IMR-90 (cell line): Measurements from ENCODE around the gene LDLRAD3. TPM values are rescaled to one million over a fixed set of nuclear protein-coding genes. Genes with fewer than 3 reads are reported as not detected.

Source experiments
- ATAC-seq: fragments of 200-7000 bp; cut with Tn5 transposase; 2 replicates; pipeline ENCODE4 v1.9.1; 2020; ENCODE audit warnings: low read depth, mild to moderate bottlenecking, moderate library complexity
- BruUV-seq: library from RNA; stranded (reverse); fragments of 400-500 nt; replicated peaks from 2 replicates; lab custom pipeline; 2021; lab: Mats Ljungman, UMichigan
- CTCF ChIA-PET: fragments of 300-600 bp; formaldehyde crosslinking; extraction: SDS; loops from one replicate; lab custom pipeline; 2021; ENCODE audit warnings: antibody characterized with exemption; lab: Yijun Ruan, JAX
- POLR2A ChIA-PET: fragments of 300-600 bp; sonication (Branson Sonifier 250); formaldehyde crosslinking; loops from one replicate; lab custom pipeline; 2022; ENCODE audit warnings: antibody characterized with exemption; ENCODE audit not compliant: unreplicated experiment; lab: Charles Lee
- DNase-seq: peaks from one replicate; pipeline ENCODE4 v3.0.0; 2013
- H2AFZ ChIP-seq: replicated peaks from 2 replicates; pipeline ENCODE3; 2013; ENCODE audit warnings: low read length, mild to moderate bottlenecking; ENCODE audit not compliant: poor library complexity
- H2AK5ac ChIP-seq: 2 replicates; pipeline ENCODE4 v1.6.1; 2013; ENCODE audit warnings: low read depth, low read length, inconsistent platforms
- H2AK9ac ChIP-seq: replicated peaks from 2 replicates; pipeline ENCODE3; 2013; ENCODE audit warnings: mild to moderate bottlenecking, low read depth, low read length, moderate library complexity; ENCODE audit not compliant: poor library complexity
- H2BK120ac ChIP-seq: 2 replicates; pipeline ENCODE4 v1.6.1; 2013; ENCODE audit warnings: low read depth, low read length, inconsistent platforms
- H2BK15ac ChIP-seq: 3 replicates; pipeline ENCODE4 v1.6.1; 2013; ENCODE audit warnings: low read depth, low read length, inconsistent platforms
- H2BK20ac ChIP-seq: 2 replicates; pipeline ENCODE4 v1.6.1; 2013; ENCODE audit warnings: low read depth, mild to moderate bottlenecking, inconsistent platforms, low read length, moderate library complexity
- H2BK5ac ChIP-seq: 2 replicates; pipeline ENCODE4 v1.6.1; 2013; ENCODE audit warnings: mild to moderate bottlenecking, low read depth, low read length, inconsistent platforms; ENCODE audit not compliant: poor library complexity, severe bottlenecking
- H3K14ac ChIP-seq: replicated peaks from 2 replicates; pipeline ENCODE4 v1.6.1; 2013; ENCODE audit warnings: low read depth, low read length, inconsistent platforms
- H3K18ac ChIP-seq: 2 replicates; pipeline ENCODE4 v1.6.1; 2013; ENCODE audit warnings: low read depth, low read length, control low read depth
- H3K23ac ChIP-seq: 2 replicates; pipeline ENCODE4 v1.6.1; 2013; ENCODE audit warnings: low read depth, low read length, inconsistent platforms
- H3K27ac ChIP-seq: 2 replicates; pipeline ENCODE4 v1.5.1; 2013; ENCODE audit warnings: mild to moderate bottlenecking, control low read depth, low read length; ENCODE audit not compliant: insufficient read depth
- H3K27me3 ChIP-seq: 2 replicates; pipeline ENCODE4 v1.6.1; 2013; ENCODE audit warnings: low read length; ENCODE audit not compliant: control insufficient read depth, insufficient read depth
- H3K36me3 ChIP-seq: 2 replicates; pipeline ENCODE4 v1.6.1; 2013; ENCODE audit warnings: low read length, mixed read lengths; ENCODE audit not compliant: control insufficient read depth, insufficient read depth
- H3K4ac ChIP-seq: 2 replicates; pipeline ENCODE4 v1.6.1; 2013; ENCODE audit warnings: low read depth, low read length, inconsistent platforms
- H3K4me1 ChIP-seq: 2 replicates; pipeline ENCODE4 v1.6.1; 2013; ENCODE audit warnings: low read length, mixed read lengths; ENCODE audit not compliant: control insufficient read depth, insufficient read depth
- H3K4me2 ChIP-seq: 2 replicates; pipeline ENCODE4 v1.6.1; 2013; ENCODE audit warnings: low read depth, mild to moderate bottlenecking, control low read depth, low read length, moderate library complexity
- H3K4me3 ChIP-seq: 2 replicates; pipeline ENCODE4 v1.5.1; 2013; ENCODE audit warnings: low read depth, mild to moderate bottlenecking, control low read depth, low read length, moderate library complexity; ENCODE audit not compliant: insufficient read depth
- H3K56ac ChIP-seq: 2 replicates; pipeline ENCODE4 v1.6.1; 2013; ENCODE audit warnings: low read length, inconsistent platforms; ENCODE audit not compliant: insufficient read depth; ENCODE audit errors: extremely low read depth
- H3K79me1 ChIP-seq, 2 experiments: 2 replicates each; pipeline ENCODE4 v1.6.1; 2013; ENCODE audit warnings: low read length in 2 of 2, inconsistent platforms in 1 of 2, low read depth in 1 of 2
- H3K9ac ChIP-seq: 2 replicates; pipeline ENCODE4 v1.6.1; 2013; ENCODE audit warnings: low read depth, low read length, control low read depth
- H3K9me1 ChIP-seq: 2 replicates; pipeline ENCODE4 v1.6.1; 2013; ENCODE audit warnings: low read length, inconsistent platforms; ENCODE audit not compliant: insufficient read depth
- H3K9me3 ChIP-seq: 2 replicates; pipeline ENCODE4 v1.6.1; 2013; ENCODE audit warnings: low read length; ENCODE audit not compliant: control insufficient read depth, insufficient read depth
- H4K20me1 ChIP-seq: 2 replicates; pipeline ENCODE4 v1.6.1; 2013; ENCODE audit warnings: low read length, inconsistent platforms; ENCODE audit not compliant: insufficient read depth
- H4K5ac ChIP-seq: 2 replicates; pipeline ENCODE4 v1.6.1; 2013; ENCODE audit warnings: mild to moderate bottlenecking, low read depth, low read length, control low read depth
- H4K8ac ChIP-seq, 2 experiments: 2 replicates each; pipeline ENCODE4 v1.6.1; 2013; ENCODE audit warnings: low read depth in 2 of 2, low read length in 2 of 2, control low read depth in 1 of 2, inconsistent platforms in 1 of 2
- H4K91ac ChIP-seq: 2 replicates; pipeline ENCODE4 v1.6.1; 2013; ENCODE audit warnings: low read depth, low read length, inconsistent platforms; ENCODE audit not compliant: insufficient read depth
- BHLHE40 ChIP-seq: fragments of 150-350 bp; IDR thresholded peaks from 2 replicates; pipeline ENCODE4 v1.6.1; 2016; ENCODE audit warnings: mild to moderate bottlenecking, low read depth, low read length
- MAFK ChIP-seq: IDR thresholded peaks from 2 replicates; pipeline ENCODE4 v1.6.1; 2012; ENCODE audit warnings: low read depth, low read length, improper control_type of control experiment
- MAZ ChIP-seq: IDR thresholded peaks from 2 replicates; pipeline ENCODE4 v1.6.1; 2012; ENCODE audit warnings: low read depth, mild to moderate bottlenecking, low read length, improper control_type of control experiment, moderate library complexity, borderline replicate concordance
- NFE2L2 ChIP-seq: fragments of 150-350 bp; IDR thresholded peaks from 2 replicates; pipeline ENCODE4 v1.6.1; 2016; ENCODE audit warnings: low read depth, mild to moderate bottlenecking, low read length
- RAD21 ChIP-seq: IDR thresholded peaks from 2 replicates; pipeline ENCODE4 v1.6.1; 2012; ENCODE audit warnings: low read length, improper control_type of control experiment
- WGBS, 2 experiments: methylation state at CpG; one replicate each; pipeline versions ENCODE4 v1.1.5 to v1.1.7; 2013; ENCODE audit warnings: missing lambda C conversion rate in 2 of 2; ENCODE audit not compliant: insufficient read length in 1 of 2; ENCODE audit errors: extremely low coverage in 2 of 2; 5-methylcytosine and 5-hydroxymethylcytosine counted together
- dilution Hi-C: fragments of 300-500 bp; cut with HindIII; formaldehyde crosslinking; loops from one replicate; pipeline ENCODE4 v1.14.3; 2018; ENCODE audit warnings: low sequenced_read_pairs; ENCODE audit not compliant: unreplicated experiment
- in situ Hi-C: fragments of 300-500 bp; cut with MboI; formaldehyde crosslinking; loops from 3 replicates; pipeline ENCODE4 v1.14.3; 2019; ENCODE audit warnings: low sequenced_read_pairs, inconsistent platforms, mixed read lengths
- intact Hi-C: fragments of 100-400 bp; cut with micrococcal nuclease; formaldehyde crosslinking; loops from 2 replicates; pipeline ENCODE4 v1.10.0; 2022
- polyA plus RNA-seq, 3 experiments: library from polyadenylated mRNA; depleted of rRNA; stranded (reverse); fragments of >200 nt; gene quantifications; 2 replicates each; pipeline ENCODE4 v1.2.3, GENCODE V29; 2012; ENCODE audit warnings: low replicate concordance in 1 of 3
- total RNA-seq: library from RNA; depleted of rRNA; stranded (reverse); fragments of >200 nt; gene quantifications from 2 replicates; pipeline ENCODE4 v1.2.3, GENCODE V29; 2012

Gene LDLRAD3
- total and polyA plus RNA-seq, 2 of the 4 experiments (the other 2 are of a cell fraction), result 2.7 to 6.4 TPM

DNA sequence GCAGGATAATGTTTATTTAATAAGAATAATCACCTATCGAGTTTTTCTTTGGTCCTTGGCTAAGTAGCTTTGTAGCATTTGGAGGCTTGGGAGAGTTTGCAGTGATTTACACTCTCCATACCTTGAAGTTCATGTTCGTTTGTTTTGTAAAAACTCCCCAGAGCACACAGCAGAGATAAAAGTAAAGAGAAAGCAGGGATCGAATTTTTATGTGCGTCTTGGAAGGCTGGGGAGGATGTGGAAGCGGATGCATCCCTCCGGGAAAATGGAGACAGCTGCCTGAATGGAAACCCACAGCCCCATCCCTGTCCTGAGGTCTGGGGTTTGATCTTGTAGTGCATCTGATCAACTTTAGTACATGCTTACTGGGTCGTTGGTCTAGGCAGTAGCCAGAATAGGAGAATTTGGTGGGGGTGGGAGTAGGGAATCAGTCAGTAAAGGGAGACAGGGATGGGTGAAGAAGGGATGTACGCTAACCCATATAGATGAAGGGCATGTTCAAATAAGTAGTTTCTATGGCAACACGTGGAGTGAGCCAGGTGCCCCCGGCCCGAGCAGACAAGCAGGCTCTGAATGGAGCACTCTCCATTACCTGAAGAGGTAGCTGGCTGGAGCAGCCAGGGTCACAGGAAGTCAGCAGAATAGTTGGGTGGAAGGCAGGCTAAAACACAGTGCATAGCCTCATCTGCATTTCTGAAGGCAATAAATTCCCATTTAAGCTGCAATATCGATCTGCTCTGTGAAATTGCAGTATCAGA, 197.5 kb downstream of the LDLRAD3 start:
- TF ChIP-seq RAD21 (no peak), MAFK (no peak), NFE2L2 (no peak), MAZ (no peak), BHLHE40 (no peak)
- Histone ChIP-seq H3K23ac (no peak overlapping the region), H3K9me3 (no peaks in the 10 kb centered on the region), H3K36me3 (no peaks in the 10 kb centered on the region), H2BK5ac (no peak overlapping the region), H2AFZ (no peak overlapping the region), H3K18ac (no peak overlapping the region), H3K14ac (no peak overlapping the region), H2BK20ac (no peak overlapping the region), H2AK5ac (0 out of 2 replicates have a peak overlapping the region, but pooled peaks have one; percentile 7), H4K8ac (no peak overlapping the region), H4K5ac (no peak overlapping the region), H2BK15ac (no peak overlapping the region), H3K27me3 (no peaks in the 10 kb centered on the region), H2BK120ac (no peak overlapping the region), H3K9me1 (no peaks in the 10 kb centered on the region), H3K4me1 (no peaks in the 10 kb centered on the region), H3K56ac (no peak overlapping the region), H3K27ac (no peak overlapping the region), H3K79me1 (no peaks in the 10 kb centered on the region), H3K9ac (no peak overlapping the region), H3K4ac (no peak overlapping the region), H4K91ac (no peak overlapping the region), H4K20me1 (no peaks in the 10 kb centered on the region), H3K4me2 (no peak overlapping the region), H2AK9ac (no peak overlapping the region), H3K4me3 (no peak overlapping the region)
- ATAC-seq, result no peak
- no peak for DNase-seq
- in situ Hi-C loops (no loop called here), intact Hi-C loops (no loop called here), dilution Hi-C loops (no loop called here)
- BruUV-seq, result no TSS peak
- CTCF ChIA-PET, result interaction anchor here (2.1 kb wide), 1 partner anchor 10 kb away, joined by 7 read pairs; no protein-coding TSS in a partner anchor
- WGBS, 2 experiments, result 78% methylated on average over 4 of the region's 12 CpGs; no CpG with 5 or more reads in 1 of the 2 experiments
- POLR2A ChIA-PET, result interaction anchor here (0.6 kb wide), 1 partner anchor 9 kb away, joined by 6 read pairs; no protein-coding TSS in a partner anchor
